Ishikawa (cell line): ENCODE data around the gene FAM98B.

ENCODE experiments used
- CEBPB ChIP-seq: IDR thresholded peaks from 2 replicates; pipeline ENCODE4 v1.6.1; 2012
- CREB1 ChIP-seq: IDR thresholded peaks from 2 replicates; pipeline ENCODE4 v1.6.1; 2012; ENCODE audit warnings: low read depth
- EGR1 ChIP-seq: IDR thresholded peaks from 2 replicates; pipeline ENCODE4 v1.6.1; 2012
- EP300 ChIP-seq: IDR thresholded peaks from 2 replicates; pipeline ENCODE4 v1.6.1; 2012; ENCODE audit warnings: borderline replicate concordance
- FOXM1 ChIP-seq: IDR thresholded peaks from 2 replicates; pipeline ENCODE4 v1.6.1; 2012; ENCODE audit warnings: low read depth, borderline replicate concordance
- MAX ChIP-seq: IDR thresholded peaks from 2 replicates; pipeline ENCODE4 v1.6.1; 2012
- NFIC ChIP-seq: IDR thresholded peaks from 2 replicates; pipeline ENCODE4 v1.6.1; 2012
- RAD21 ChIP-seq: IDR thresholded peaks from 2 replicates; pipeline ENCODE4 v1.6.1; 2012; ENCODE audit warnings: low read depth
- TAF1 ChIP-seq: IDR thresholded peaks from 2 replicates; pipeline ENCODE4 v1.6.1; 2012; ENCODE audit warnings: low read depth, mild to moderate bottlenecking
- TCF12 ChIP-seq: IDR thresholded peaks from 2 replicates; pipeline ENCODE4 v1.6.1; 2012; ENCODE audit warnings: low read depth
- TEAD4 ChIP-seq: IDR thresholded peaks from 2 replicates; pipeline ENCODE4 v1.6.1; 2012
- YY1 ChIP-seq: IDR thresholded peaks from 2 replicates; pipeline ENCODE4 v1.6.1; 2012; ENCODE audit warnings: low read depth
- ZBTB7A ChIP-seq: IDR thresholded peaks from 2 replicates; pipeline ENCODE4 v1.6.1; 2012; ENCODE audit warnings: low read depth
- TF ChIP-seq, protein P1 (sequence below): IDR thresholded peaks from 2 replicates; pipeline ENCODE4 v1.6.1; 2012
- TF ChIP-seq, protein P2 (sequence below): IDR thresholded peaks from 2 replicates; pipeline ENCODE4 v1.6.1; 2012; ENCODE audit warnings: low read depth, mild to moderate bottlenecking

Gene FAM98B

GRCh38 chr15:38470816-38471215 is 16.9 kb downstream of the FAM98B start:
- TF ChIP-seq CREB1 (no peak), EP300 (no peak), ZBTB7A (no peak), MAX (no peak), CEBPB (no peak), NFIC (no peak)

GRCh38 chr15:38471974-38472373 is 18.0 kb downstream of the FAM98B start:
- no peak for TF ChIP-seq TCF12
- no peak for TF ChIP-seq FOXM1
- no peak for TF ChIP-seq TAF1
- TF ChIP-seq CEBPB, result no peak
- TF ChIP-seq MAX, result no peak
- TF ChIP-seq ZBTB7A, result no peak
- TF ChIP-seq TEAD4, result no peak
- TF ChIP-seq, protein P1, sequence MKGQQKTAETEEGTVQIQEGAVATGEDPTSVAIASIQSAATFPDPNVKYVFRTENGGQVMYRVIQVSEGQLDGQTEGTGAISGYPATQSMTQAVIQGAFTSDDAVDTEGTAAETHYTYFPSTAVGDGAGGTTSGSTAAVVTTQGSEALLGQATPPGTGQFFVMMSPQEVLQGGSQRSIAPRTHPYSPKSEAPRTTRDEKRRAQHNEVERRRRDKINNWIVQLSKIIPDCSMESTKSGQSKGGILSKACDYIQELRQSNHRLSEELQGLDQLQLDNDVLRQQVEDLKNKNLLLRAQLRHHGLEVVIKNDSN, result no peak
- TF ChIP-seq, protein P2, sequence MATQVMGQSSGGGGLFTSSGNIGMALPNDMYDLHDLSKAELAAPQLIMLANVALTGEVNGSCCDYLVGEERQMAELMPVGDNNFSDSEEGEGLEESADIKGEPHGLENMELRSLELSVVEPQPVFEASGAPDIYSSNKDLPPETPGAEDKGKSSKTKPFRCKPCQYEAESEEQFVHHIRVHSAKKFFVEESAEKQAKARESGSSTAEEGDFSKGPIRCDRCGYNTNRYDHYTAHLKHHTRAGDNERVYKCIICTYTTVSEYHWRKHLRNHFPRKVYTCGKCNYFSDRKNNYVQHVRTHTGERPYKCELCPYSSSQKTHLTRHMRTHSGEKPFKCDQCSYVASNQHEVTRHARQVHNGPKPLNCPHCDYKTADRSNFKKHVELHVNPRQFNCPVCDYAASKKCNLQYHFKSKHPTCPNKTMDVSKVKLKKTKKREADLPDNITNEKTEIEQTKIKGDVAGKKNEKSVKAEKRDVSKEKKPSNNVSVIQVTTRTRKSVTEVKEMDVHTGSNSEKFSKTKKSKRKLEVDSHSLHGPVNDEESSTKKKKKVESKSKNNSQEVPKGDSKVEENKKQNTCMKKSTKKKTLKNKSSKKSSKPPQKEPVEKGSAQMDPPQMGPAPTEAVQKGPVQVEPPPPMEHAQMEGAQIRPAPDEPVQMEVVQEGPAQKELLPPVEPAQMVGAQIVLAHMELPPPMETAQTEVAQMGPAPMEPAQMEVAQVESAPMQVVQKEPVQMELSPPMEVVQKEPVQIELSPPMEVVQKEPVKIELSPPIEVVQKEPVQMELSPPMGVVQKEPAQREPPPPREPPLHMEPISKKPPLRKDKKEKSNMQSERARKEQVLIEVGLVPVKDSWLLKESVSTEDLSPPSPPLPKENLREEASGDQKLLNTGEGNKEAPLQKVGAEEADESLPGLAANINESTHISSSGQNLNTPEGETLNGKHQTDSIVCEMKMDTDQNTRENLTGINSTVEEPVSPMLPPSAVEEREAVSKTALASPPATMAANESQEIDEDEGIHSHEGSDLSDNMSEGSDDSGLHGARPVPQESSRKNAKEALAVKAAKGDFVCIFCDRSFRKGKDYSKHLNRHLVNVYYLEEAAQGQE, result no peak
- no peak for TF ChIP-seq CREB1
- TF ChIP-seq YY1, result no peak

- no peak for TF ChIP-seq CEBPB
- TF ChIP-seq RAD21, result peak; percentile 55
Observed at GRCh38 chr15:38474155-38474757, 20.3 kb downstream of the FAM98B start.

- TF ChIP-seq CREB1, result no peak
- TF ChIP-seq ZBTB7A, result no peak
Observed at GRCh38 chr15:38475361-38475760, 21.4 kb downstream of the FAM98B start.

DNA sequence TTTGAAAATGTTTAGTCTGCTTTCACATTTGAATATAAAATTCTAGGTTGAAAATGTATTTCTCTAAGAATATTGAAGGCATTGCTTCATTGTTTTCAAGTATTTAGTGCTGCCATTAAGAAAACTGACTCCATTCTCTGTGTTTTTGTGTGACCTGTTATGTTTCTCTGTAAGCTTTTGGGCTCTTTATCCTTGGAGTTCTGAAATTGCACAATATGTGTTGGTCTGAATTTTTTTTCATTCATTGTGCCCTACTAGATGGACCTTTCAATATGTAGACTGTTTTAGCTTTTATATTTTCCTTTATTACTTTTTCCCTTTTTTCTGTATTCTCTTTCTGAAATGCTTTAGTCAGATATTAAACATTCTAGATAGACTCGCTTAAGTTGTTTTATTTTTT is 22.2 kb downstream of the FAM98B start:
- TF ChIP-seq ZBTB7A, result no peak
- TF ChIP-seq TCF12, result no peak
- TF ChIP-seq, protein P1, result no peak

GRCh38 chr15:38477637-38478036 is 23.7 kb downstream of the FAM98B start:
- no peak for TF ChIP-seq TAF1
- no peak for TF ChIP-seq YY1
- TF ChIP-seq NFIC, result no peak
- TF ChIP-seq, protein P1, result no peak
- TF ChIP-seq RAD21, result no peak
- TF ChIP-seq CREB1, result no peak
- TF ChIP-seq CEBPB, result no peak
- TF ChIP-seq TEAD4, result no peak
- TF ChIP-seq FOXM1, result no peak
- TF ChIP-seq MAX, result no peak
- no peak for TF ChIP-seq TCF12
- TF ChIP-seq EGR1, result no peak
- TF ChIP-seq ZBTB7A, result no peak
- TF ChIP-seq EP300, result no peak
- TF ChIP-seq, protein P2, result no peak
